Activated CD4-positive, alpha-beta T cell treated with anti-CD3 and anti-CD28 coated beads, Interleukin-2, amount 50 U/mL, for 24 hours (primary cell): ENCODE results near the gene BAMBI.

Source experiments
- DNase-seq, 2 donors: peaks; one replicate each; pipeline ENCODE4 v3.0.0-alpha.2; 2020; ENCODE audit warnings: low read depth in 1 of 2, low spot score in 1 of 2

BAMBI gene

DNA sequence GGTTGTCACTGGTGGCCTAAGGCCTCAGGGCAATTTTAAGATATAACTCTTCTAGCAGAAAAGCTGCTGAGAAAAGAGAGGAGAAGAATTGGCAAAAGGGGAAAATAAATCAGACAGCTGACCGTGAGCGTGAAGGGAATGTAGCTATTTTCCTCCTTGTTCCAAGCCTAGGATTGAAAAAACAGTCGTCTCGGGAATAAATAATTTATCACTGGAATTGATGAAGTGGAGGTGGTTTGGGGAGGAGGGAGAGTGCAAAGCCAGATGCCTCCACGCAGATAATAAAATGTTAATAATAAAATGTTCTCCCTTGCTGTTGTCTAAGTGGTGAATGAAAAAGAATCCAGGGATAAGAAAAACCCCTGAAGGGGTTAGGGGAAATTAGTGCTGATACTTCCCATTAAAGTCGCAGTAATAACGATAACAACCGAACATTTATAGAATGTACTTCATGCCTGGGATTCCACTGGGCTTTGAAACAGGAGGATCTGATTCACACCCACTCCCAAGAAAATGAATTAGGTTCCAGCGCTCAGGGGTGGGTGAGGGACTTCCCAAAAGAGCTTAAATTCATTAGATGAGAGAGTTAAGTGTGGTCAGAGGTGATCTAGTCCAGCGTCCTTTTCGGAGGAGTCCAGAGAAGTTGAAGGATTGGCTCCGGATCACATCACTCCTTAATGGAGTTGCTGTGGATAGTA, 27.3 kb downstream of the BAMBI start:
- DNase-seq: no peak

DNA sequence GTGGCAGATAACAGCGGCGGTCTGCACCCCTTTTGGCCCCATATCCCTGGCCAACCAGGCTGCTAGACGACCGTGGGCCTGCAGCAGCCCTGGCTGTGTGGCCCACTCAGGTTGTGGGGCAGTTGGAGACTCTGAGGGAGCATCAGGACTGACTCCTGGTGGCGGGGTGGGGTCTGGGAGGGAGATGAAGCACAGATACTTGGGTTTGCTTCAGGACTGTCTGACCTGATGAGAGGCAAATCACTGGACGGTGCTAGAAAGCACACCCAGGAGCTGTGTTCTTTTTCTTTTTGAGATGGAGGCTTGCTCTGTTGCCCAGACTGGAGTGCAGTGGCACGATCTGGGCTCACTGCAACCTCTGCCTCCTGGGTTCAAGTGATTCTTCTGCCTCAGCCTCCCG, 28.2 kb downstream of the BAMBI start:
- DNase-seq: no peak

DNA sequence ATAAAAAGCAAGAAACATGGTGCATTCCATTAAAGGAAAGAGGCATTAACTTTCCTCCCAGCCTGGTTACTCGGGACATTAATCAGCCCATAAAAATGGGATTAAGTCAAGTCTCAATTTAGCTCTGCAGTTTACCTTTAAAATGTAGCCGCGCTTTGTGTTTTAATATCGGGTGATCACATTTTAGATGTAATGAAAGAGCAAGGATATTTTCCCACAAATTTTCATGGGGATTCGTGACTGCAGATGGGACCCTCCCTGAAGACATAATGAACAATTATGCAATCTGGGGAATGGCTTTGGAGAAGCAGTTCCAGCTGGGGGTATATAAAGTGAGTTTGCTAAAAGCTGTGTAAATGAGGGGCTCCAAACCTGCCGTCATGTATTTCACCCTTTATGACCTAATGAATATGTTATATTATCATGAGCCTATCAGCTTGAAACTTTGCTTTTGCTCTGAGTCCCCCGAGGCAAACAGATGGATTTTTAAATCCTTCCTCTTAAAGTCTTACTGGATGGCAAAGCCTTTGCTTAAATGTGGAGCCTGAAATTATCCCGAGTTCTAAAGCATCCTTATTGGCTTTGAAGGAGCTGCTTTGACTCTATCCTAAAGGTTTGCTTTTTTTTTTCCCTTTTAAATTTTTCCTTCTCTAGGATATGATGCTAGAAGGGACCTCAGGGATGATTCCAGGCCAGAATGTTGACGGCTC, 31.8 kb downstream of the BAMBI start:
- no peak for DNase-seq

DNA sequence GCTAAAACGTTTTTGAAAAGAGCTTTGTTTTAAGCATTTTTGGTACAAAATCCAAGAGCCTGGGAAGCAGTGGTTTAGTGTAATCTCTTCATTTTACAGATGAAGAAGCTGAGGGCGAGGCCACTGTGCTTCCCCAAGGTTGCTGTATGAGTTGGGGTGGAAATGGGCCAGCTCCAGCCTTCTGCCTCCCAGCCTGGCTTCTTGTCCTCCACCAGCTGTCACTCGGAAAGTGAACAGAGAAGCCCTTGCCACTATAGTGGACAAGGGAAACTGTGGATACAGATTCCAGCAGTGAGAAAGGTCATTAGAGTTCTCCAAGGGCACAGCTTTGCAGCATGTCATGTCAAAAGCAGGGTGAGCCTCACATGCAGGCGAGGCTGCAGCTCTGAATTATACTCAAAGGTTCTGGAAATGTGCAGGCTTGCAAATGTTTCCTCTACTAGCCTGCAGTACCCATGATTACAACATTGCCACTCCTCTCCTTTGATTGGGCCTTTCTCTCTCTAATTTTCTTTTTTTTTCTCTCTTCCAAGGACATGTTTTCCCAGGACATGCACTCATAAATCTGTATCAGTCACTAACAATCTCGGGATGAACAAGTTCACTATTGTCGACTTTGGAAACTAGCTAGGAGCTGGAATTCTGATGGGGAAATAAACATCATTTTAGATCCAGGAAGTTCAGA, 33.0 kb downstream of the BAMBI start:
- DNase-seq: no peak

DNA sequence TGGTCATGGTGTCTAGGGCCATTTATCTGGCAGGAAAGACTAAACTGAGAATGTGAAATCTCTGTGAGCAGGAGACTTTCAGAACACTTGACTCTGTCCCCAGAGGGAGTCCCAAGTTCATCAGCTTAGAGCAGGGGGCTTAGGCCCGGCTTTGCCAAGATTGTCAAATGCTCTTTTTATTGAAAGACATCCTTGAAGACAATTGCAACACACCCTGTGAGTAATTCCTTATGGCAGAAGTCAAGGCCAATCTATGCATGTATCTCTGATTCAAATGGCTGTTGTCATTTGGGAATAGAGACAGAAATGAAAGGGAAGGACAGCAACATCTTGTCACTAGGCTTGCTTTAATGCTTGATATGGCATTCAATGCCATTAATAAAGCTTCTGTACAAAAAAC, 33.7 kb downstream of the BAMBI start:
- DNase-seq: no peak

DNA sequence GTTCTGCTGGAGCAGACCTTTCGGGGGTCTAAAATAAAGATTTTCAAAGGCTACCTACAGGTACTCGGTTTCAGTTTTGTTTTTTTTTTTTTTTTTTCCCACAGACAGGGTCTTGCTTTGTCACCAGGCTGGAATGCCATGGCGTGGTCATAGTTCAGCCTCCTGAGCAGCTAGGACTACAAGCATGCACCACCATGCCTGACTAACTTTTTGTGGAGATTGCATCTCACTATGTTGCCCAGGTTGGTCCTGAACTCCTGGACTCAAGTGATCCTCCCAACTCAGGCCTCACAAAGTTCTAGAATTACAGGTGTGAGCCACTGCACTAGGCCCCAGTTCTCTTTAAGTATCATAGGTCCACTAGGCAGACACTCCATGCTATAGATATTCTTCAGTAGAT, 34.5 kb downstream of the BAMBI start:
- no peak for DNase-seq

DNA sequence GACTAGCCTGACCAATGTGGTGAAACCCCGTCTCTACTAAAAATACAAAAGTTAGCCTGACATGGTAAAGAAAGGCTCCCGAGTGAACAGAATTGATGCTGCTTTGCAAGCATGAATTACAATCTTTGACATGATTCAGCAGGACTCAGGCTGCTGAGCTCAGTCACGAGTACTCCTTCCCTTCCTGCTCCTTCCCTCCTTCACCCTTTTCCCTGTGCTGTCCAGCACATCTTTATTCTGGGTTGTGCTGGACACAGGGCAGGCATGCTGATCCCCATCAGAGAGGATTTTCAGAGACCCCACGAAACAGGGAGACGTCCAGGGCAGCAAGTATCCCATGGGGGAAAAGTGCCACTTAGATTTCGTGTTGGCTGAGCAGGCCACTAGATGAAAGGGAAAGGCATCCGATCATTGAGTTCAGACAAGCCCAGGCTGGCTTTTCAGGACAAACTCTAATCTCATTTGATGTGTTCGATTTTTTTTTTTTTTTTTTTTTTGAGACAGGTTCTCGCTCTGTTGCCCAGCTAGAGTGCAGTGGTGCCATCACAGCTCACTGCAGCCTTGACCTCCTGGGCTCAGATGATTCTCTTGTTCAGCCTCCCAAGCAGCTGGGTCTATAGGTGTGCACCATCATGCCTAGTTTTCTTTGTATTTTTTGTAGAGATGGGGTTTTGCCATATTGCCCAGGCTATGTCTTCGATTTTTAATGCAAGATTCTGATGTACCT, 36.5 kb downstream of the BAMBI start:
- DNase-seq: no peak

DNA sequence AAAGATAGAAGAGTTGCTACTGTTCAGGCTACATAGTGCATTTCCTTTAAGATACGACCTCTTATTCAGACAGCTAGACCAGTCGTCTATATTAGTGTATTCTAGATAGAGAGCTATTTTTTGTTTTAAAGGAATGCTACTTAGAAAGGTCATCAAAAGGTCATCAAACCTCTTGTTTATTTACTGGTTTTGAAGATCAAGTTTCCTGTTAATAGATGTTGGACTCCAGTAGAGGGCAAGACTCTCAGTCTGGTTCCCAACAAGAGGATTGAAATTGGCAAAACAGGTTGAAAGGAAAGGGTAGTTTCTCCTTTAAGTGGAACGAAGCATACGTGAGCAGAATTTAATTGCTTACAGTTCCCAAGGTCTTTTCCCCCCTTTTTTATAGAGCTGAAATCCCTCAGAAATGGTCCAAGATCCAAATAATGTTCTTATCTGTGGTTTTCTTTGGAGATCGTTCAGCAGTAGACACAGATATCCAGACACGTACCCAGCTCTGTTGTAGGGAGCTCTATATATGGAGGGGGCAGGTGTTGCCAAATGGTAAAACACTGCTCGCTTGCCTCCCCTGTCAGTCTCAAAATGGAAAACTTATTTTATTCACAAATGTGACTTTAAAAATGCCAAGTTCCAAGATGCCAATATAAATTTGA, 37.2 kb downstream of the BAMBI start:
- DNase-seq: no peak

DNA sequence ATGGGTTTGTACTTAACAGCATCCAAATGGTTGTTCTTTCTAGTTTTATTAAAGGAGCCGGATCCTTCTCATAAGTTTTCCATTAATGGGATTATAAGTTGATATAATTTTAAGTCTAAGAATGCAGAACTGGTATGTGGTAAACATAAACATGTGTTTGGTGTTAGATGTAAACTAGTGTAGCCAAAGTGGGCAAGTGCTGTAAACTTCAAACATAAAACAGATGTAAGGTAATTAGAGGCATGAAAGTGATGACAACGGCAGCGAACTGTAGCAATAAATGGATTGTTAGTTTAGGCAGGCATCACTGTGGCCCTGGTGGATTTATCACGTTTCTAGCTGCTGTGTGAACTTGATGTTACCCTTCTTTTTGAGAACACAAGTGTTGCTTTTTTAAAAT, 37.9 kb downstream of the BAMBI start:
- no peak for DNase-seq

DNA sequence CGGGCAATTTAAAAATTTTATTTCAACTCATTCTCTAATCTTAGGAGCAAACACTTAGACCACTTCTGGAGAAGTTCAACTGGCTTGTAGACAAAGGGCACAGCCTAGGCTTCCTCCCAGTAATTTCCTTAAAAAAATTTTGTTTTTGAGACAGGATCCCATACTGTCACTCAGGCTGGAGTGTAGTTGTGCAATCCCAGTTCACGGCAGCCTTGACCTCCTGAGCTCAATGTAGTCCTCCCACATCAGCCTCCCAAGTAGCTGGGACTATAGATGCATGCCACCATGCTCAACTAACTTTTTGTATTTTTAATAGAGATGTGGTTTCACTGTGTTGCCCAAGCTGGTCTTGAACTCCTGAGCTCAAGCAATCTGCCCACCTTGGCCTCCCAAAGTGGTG, 38.4 kb downstream of the BAMBI start:
- DNase-seq: no peak

DNA sequence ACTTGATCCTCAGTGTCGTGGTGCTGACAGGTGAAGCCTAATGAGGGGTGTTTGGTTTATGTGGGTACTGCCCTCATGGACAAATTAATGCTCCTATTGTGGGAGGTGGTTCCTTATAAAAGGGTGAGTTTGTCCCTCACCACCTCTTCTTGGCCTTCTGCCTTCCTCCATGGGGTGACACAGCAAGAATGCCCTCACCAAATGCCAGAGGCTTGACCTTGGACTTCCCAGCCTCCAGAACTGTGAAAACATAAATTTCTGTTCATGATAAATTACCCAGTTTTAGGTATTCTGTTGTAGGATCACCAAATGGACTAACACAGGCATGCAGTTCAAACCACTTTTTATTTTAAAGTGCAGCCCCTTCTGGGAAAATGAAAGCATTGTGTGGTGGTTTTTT, 39.4 kb downstream of the BAMBI start:
- DNase-seq: no peak

DNA sequence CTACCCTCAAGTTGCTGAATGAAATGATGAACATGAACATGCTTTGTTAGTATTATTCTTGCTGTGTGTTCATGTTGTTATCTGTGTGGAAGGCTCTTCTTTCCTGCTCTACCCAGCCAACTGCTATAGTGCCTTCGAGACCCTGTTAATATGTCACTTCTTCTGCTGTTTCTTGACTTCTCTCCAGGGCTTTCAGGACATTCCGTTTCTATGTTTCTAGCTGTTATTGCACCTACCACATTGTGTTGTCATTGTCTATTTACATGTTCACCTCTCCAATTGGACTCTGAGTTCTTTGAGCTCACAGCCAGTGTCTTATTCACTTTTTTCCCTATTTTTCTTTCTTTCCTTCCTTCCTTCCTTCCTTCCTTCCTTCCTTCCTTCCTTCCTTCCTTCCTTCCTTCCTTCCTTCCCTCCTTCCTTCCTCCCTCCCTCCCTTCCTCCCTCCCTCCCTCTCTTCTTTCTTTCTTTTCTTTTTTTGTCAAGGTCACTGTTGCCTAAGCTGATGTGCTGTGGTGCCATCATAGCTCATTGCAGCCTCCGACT, 40.4 kb downstream of the BAMBI start:
- DNase-seq: no peak

DNA sequence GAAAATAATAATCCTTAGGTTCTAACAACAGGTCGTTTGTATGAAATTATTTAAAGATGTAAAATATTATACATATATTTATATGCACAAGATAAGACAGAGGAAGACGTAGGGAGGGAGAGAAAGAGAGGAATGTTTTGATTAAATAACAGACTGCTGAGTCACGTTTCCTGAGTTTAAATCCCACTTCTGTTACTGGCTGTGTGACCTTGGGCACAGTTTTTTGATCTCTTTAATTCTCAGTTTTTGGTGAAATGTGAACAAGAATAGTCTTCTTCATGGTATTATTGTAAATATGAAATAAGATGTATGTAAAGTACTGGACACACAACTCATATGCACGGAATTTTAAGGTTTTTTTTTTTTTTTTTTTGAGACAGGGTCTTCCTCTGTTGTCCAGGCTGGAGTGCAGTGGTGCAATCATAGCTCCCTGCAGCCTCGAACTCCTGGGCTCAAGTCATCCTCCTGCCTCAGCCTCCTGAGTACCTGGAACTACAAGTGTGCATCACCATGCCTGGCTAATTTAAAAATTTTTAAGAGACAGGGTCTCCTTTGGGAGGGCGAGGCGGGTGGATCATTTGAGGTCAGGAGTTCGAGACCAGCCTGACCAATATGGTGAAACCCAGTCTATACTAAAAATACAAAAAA, 42.6 kb downstream of the BAMBI start:
- no peak for DNase-seq

DNA sequence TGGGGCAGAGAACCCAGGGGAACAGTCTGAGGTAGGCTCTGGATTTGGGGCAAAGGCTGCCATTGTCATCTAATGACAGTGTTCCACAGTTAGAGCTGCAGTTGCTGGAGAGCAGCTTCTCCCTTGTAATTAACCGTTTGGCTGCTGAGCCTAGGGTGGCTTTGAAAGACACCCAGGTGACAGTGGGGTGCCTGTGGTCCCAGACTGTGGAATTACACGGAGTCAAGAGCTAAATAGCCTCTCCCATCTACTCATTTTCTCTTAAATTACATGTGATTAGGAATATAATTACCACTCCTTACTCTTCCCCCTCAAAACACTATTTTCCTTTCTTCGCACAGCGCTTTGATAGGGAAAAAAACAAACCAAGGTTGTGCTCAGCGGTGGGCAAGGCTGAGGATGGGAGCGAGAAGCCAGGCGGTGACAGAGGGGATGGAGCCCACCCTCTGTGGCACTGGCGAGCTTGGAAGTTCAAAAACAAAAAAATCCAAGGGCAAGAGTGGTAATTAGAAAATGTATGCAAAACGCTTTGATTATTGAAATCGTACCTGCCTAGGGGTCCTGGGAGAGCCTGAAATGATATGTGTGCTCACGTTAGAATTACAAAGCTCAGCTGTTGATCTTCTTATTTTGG, 44.1 kb downstream of the BAMBI start:
- DNase-seq: no peak

DNA sequence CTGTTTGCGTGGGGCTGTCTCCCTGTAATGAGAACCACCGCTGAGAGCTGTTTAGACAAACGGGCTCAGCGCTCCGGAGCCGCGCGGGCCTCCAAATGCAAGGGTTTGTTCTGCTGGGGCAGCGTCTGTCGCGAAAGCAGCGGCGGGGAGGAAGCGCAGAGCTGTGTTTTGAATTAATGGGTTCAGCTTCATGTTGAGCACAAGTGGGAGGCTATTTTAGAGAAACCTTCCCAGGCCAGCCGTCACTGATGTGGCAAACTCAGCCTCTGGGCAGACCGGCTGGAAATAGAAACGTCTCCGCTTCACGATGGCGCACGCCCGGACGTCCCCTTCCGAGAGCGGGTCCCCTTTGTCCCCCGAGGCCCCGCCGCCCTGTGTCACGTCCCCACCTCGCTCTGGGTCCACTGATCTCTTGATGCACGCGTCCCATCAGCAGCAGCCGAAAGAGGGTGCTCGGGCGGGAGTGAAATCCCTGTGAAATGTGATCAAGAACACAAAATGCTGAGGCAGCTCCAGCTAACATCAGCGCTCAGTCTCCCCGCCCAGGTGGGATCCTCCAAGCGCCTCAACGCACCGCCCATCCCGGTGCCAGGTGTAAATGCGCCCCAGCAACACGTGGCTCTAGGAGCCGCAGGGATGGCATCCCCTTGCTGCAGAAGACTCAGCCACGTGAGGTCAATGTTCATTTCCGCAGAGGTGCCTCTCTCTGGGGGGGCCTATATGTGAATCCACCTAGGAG, 44.9 kb downstream of the BAMBI start:
- no peak for DNase-seq

DNA sequence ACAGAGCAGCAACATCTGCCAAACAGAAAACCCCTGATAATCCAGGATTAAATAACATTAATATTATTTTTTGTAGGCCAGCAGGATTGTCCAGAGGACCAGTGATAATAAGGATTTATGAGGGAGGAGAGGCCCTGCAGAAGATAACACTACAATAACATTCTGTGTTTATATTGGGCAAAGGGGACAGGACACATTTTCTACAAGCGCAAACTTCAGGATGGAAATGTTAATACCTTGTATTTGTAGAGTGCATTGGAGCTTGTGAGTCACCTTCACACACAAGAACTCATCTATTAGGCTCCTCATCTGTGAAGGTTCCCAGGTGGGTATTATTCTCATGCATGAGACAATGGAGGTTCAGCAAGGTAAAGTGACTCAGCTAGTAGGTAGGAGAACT, 51.0 kb downstream of the BAMBI start:
- DNase-seq: no peak

DNA sequence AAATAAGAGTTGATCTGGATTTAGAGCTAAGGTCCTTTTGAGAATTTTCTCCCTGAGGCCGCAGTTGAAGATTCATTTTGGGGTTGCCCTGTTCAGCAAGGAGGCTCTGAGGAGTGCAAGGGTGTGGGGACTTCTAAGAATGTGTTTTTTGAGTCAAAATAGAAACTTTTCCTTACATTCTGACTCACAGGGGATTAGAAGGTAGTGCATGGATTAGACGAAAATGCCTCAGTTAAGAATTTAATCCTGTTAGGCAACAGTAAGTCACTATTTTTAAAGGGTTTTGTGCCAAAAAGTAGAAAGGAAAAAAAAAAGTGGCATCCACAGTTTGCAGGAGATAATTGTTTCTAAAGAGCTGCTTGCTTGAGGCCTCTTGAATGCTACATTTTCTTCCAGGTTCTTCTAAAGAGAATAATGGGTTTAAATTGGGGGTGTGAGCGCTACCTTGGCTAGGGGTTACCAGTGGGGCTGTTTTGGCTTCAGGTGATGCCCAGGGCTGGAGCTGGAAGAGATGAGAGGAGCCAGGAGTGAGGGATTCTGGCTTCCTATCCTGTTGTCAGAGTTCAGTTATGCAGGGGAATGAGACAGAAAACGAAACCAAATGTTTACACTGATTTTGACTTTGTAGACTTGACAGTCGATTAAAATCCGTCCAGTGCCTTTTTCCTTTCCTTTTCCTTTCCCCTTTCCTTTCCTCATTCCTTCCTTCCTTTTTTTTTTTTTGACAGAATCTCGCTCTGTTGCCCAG, 52.9 kb downstream of the BAMBI start:
- DNase-seq: no peak

DNA sequence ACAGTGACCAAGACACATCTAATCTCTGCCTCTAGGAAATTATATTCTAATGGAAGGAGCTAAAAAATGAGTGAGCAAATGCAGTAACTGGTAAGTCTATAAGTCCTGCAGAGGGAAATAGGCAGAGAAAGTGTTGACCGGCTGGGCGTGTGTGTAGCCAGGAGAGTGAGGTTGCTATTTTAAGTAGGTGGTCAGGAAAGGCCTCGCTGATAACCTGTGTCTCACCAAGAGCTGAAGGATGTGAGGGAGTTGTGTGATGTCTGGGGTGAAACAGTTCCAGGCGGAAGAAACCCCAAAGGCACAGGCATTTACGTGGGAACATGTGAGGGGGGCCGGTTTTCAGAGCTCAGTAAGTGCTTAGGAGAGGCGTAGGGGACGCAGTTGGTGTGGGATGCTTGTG, 54.8 kb downstream of the BAMBI start:
- no peak for DNase-seq
